Right lobe of liver (tissue), 6 donors: ENCODE measurements around the gene CCNQ. TPM values are rescaled to one million over a fixed set of nuclear protein-coding genes. Genes with fewer than 3 reads are reported as not detected.

Experiments used
- ATAC-seq, 4 donors: fragments of 200-7000 bp; cut with Tn5 transposase; one replicate each; pipeline ENCODE4 v1.9.1; 2020; ENCODE audit warnings: mild to moderate bottlenecking in 4 of 4, moderate library complexity in 4 of 4
- DNase-seq, 3 donors: peaks; one replicate each; pipeline ENCODE4 v3.0.0-alpha.2; 2020
- H3K27ac ChIP-seq, 3 donors: fragments of 200-600 bp; one replicate each; pipeline ENCODE4 v1.8.0; 2022
- H3K27me3 ChIP-seq, 2 donors: fragments of 200-600 bp; one replicate each; pipeline ENCODE4 v1.8.0; 2022
- H3K36me3 ChIP-seq, 4 donors: fragments of 200-600 bp; sonication (generic) in 1 of 4; one replicate each; pipeline versions ENCODE4 v1.5.1 to v1.8.0; 2017 to 2022; ENCODE audit warnings: control low read depth in 1 of 4
- H3K4me1 ChIP-seq, 4 donors: fragments of 200-600 bp; sonication (generic) in 1 of 4; one replicate each; pipeline versions ENCODE4 v1.5.1 to v1.8.0; 2017 to 2022; ENCODE audit warnings: control low read depth in 1 of 4
- H3K4me3 ChIP-seq, 3 donors: fragments of 200-600 bp; one replicate each; pipeline ENCODE4 v1.8.0; 2022
- H3K9me3 ChIP-seq, 4 donors: fragments of 200-600 bp; sonication (generic) in 1 of 4; one replicate each; pipeline versions ENCODE4 v1.5.1 to v1.8.0; 2017 to 2022; ENCODE audit warnings: control low read depth in 1 of 4
- POLR2A ChIP-seq: fragments of 450-650 bp; IDR thresholded peaks from one replicate; pipeline ENCODE4 v1.6.1; 2017; ENCODE audit warnings: antibody characterized with exemption, mild to moderate bottlenecking
- WGBS: methylation state at CpG from one replicate; pipeline ENCODE4 v1.1.6; 2018; ENCODE audit warnings: low coverage, low lambda C conversion rate; ENCODE audit not compliant: insufficient coverage; ENCODE audit errors: missing lambda C conversion rate; 5-methylcytosine and 5-hydroxymethylcytosine counted together
- intact Hi-C, 2 donors: fragments of 100-400 bp; cut with DNase I; formaldehyde crosslinking; loops; one replicate each; pipeline versions ENCODE4 v1.11.2 to v1.14.1; 2022
- total RNA-seq, 6 experiments: library from RNA; depleted of rRNA in 2 of 6; stranded (reverse); fragments of >200 nt in 2 of 6; fragmentation: NEBNext Ultra II Directional in 3 of 6; extraction: Animal tissue kit (Norgen Biotek cat#: 25700) in 3 of 6; gene quantifications; one replicate each; pipeline versions ENCODE4 v1.1.0 to v1.2.4, GENCODE V29; 2016 to 2023
- TF ChIP-seq, protein P1 (sequence below), 4 donors: fragments of 200-600 bp in 3 of 4; fragments of 450-650 bp in 1 of 4; IDR thresholded peaks; one replicate each; pipeline versions ENCODE4 v1.5.1 to v1.8.0; 2016 to 2022; ENCODE audit warnings: antibody characterized with exemption in 4 of 4, mild to moderate bottlenecking in 2 of 4
- donor health status: DM: no; HTN: yes; CAD: no.
- donor health status: DM: no; HTN: no; CAD: no.
- donor health status: DM: no; HTN: no; CAD: no.
- donor health status: DM: no; HTN: yes; CAD: no.
- donor health status: DM: no; HTN: yes; CAD: no.

CCNQ gene
- total RNA-seq, 6 experiments from 2014 or later, result 5.6 to 14.0 (median 7.5) TPM

DNA sequence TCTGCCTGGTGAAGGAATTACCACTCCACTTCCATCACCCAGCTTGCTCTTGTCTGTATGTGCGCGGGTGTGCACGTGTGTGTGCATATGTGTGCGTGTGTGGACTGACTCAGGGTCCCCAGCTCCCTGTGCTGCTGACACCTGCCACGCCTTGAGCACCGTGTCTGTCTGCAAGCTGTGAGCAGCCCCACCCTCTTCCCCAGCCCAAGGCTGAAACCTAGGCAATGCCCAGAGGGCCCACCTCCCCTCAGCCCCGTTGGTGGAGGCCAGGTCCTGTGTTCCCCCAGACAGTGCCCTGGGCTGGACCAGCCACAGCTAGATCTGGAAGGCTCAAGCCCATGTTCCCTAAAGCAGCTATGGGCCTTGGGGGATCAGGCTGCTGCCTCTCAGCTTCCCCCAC lies 2.0 kb upstream of the CCNQ start:
- 81% methylated on average over 3 of the region's 7 CpGs for WGBS
- H3K4me3 ChIP-seq, result no peak overlapping the region
- ATAC-seq (no peak), DNase-seq (no peak)
- no peaks in the 10 kb centered on the region for H3K27me3 ChIP-seq
- no peaks in the 10 kb centered on the region for H3K36me3 ChIP-seq
- H3K9me3 ChIP-seq, result no peaks in the 10 kb centered on the region
- intact Hi-C loops, result no loop called here
- no peak for TF ChIP-seq POLR2A
- TF ChIP-seq, protein P1, sequence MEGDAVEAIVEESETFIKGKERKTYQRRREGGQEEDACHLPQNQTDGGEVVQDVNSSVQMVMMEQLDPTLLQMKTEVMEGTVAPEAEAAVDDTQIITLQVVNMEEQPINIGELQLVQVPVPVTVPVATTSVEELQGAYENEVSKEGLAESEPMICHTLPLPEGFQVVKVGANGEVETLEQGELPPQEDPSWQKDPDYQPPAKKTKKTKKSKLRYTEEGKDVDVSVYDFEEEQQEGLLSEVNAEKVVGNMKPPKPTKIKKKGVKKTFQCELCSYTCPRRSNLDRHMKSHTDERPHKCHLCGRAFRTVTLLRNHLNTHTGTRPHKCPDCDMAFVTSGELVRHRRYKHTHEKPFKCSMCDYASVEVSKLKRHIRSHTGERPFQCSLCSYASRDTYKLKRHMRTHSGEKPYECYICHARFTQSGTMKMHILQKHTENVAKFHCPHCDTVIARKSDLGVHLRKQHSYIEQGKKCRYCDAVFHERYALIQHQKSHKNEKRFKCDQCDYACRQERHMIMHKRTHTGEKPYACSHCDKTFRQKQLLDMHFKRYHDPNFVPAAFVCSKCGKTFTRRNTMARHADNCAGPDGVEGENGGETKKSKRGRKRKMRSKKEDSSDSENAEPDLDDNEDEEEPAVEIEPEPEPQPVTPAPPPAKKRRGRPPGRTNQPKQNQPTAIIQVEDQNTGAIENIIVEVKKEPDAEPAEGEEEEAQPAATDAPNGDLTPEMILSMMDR (IDR thresholded peaks at IDR 0.05), result no peak
- H3K27ac ChIP-seq, result no peak overlapping the region
- H3K4me1 ChIP-seq, result peaks cover 0 to 3% (median 0%) of the 10 kb centered on the region in 4 donors

DNA sequence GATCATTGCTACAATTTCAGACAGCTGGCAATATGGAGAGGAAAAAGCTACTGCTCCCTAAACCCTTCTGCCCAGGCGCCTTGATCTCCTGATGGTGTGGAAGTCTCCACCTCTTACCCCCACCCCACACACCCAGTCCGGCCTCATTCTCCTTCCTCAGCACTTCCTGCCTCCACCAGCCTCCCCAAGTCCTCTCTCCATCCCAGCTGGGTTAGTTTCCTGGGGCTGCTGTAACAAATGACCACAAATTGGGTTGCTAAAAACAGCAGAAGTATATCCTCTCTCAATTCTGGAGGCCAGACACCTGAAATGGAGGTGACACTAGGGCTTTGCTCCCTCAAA lies 1.1 kb upstream of the CCNQ start:
- Histone ChIP-seq H3K4me1 (peaks cover 0 to 3% (median 0%) of the 10 kb centered on the region in 4 donors), H3K36me3 (no peaks in the 10 kb centered on the region), H3K9me3 (no peaks in the 10 kb centered on the region), H3K4me3 (peak overlapping the region; percentile 50 to 56 (median 53)), H3K27ac (no peak overlapping the region), H3K27me3 (no peaks in the 10 kb centered on the region)
- DNase-seq (no peak), ATAC-seq (no peak)
- TF ChIP-seq POLR2A, result no peak
- TF ChIP-seq, protein P1 (IDR thresholded peaks at IDR 0.05), result no peak
- intact Hi-C loops, result no loop called here
- WGBS, result 27% methylated on average over 2 of the region's 2 CpGs

DNA sequence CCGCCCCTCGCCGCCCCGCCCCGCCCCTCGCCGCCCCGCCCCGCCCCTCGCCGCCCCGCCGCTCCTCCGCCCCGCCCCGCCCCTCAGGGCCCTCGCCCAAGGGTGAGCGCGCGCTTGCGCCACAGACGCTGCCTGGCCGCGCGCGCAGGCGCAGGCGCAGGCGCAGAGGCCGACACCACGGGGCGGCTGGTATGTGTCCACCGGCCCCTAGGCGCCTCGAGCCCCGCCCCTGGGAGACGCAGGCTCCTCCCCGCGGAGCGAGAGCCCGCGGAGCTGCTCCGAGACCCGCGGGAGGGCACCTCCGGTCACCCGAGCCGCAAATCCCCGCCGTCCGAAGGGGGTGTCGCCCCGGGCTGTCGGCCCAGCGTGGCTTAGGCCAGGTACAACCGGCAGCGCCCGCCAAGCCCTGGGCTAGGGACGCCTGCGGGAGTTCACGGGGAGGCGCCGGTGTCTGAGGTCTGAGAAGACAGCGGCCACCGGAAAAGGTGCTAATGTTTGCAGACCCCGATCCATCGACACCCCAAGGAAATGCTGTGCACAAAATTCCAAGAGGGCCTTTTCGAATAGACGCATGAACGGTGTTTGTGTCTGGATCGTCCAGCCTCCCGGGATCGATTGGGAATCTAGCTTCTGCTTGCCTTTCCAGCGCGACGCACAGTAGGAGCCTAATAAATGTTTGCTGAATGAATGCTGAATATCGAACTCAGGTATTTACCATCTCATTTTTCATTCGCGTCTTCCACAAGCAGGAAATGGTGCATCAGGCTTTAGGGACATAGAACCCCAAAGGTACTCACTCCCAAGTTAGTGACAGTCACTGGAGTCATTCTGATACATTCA lies 473 bp upstream of the CCNQ start:
- Histone ChIP-seq H3K4me3 (peak overlapping the region; percentile 50 to 56 (median 53)), H3K27me3 (no peaks in the 10 kb centered on the region), H3K9me3 (no peaks in the 10 kb centered on the region), H3K4me1 (peaks cover 0 to 3% (median 0%) of the 10 kb centered on the region in 4 donors), H3K36me3 (no peaks in the 10 kb centered on the region), H3K27ac (peak overlapping the region in 2 of 3 donors; percentile 8 to 28)
- intact Hi-C loops, result no loop called here
- TF ChIP-seq, protein P1 (IDR thresholded peaks at IDR 0.05), result no peak
- no peak for TF ChIP-seq POLR2A
- ATAC-seq (peak; percentile 95 to 97 (median 96)), DNase-seq (peak; percentile 92 to 94 (median 92))
- WGBS, result 12% methylated on average over 26 of the region's 79 CpGs

DNA sequence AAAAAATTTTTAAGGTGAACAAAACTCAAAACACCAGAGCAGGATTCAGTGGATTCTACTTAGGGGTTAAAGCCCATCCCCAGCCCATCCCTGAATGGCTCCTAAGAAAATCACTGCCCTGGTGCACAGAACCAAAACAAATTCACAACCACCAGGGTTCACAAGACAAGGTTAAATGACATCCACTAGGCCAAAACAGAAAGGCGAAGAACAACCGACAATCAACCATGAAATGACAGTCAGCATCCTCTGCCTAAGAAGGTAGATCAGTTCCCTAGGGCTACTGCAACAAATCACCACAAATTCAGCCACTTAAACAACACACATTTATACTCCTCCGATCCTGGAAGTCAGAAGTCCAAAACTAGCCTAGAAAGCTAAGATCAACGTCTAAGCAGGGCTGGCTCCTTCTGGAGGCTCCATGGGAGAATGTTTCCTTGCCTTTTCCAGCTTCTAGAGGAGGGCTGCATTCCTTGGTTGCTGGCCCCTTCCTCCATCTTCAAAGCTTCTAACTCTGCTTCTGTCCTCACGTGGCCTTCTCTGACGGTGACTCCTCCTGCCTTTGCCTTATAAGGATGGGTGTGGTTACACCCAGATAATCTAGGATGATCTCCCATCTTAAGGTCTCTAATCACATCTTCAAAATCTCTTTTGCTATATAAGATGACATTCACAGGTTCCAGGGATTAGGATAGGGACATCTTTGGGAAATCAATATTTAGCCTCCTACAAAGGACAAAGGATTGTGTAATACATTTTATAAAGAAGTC lies 1.8 kb downstream of the CCNQ start:
- intact Hi-C loops, result no loop called here
- no peaks in the 10 kb centered on the region for H3K9me3 ChIP-seq
- no peak for TF ChIP-seq POLR2A
- TF ChIP-seq, protein P1 (IDR thresholded peaks at IDR 0.05), result no peak
- ATAC-seq (no peak), DNase-seq (no peak)
- H3K4me3 ChIP-seq, result no peak overlapping the region
- H3K27ac ChIP-seq, result no peak overlapping the region
- peaks cover 0 to 3% (median 0%) of the 10 kb centered on the region in 4 donors for H3K4me1 ChIP-seq
- WGBS, result 77% methylated on average over 6 of the region's 6 CpGs
- H3K36me3 ChIP-seq, result no peaks in the 10 kb centered on the region
- H3K27me3 ChIP-seq, result no peaks in the 10 kb centered on the region
